Thyroid gland (tissue), 4 donors: Measurements from ENCODE around the gene KDM1A. TPM values are rescaled to one million over a fixed set of nuclear protein-coding genes. Genes with fewer than 3 reads are reported as not detected.

ENCODE experiments used
- DNase-seq, 2 donors: peaks; one replicate each; pipeline ENCODE4 v3.0.0-alpha.2; 2019
- H3K27ac ChIP-seq, 3 donors: fragments of 200-600 bp; sonication (generic); 1 replicate in 2 of 3; 2 replicates in 1 of 3; pipeline ENCODE4 v1.5.1; 2016 to 2019; ENCODE audit warnings: mild to moderate bottlenecking in 1 of 3, moderate library complexity in 1 of 3
- H3K27me3 ChIP-seq: fragments of 200-600 bp; sonication (generic); one replicate; pipeline ENCODE4 v1.5.1; 2019
- H3K36me3 ChIP-seq, 2 donors: fragments of 200-600 bp; sonication (generic); one replicate each; pipeline ENCODE4 v1.5.1; 2016 to 2019
- H3K4me1 ChIP-seq, 2 donors: fragments of 200-600 bp; sonication (generic); one replicate each; pipeline ENCODE4 v1.5.1; 2017 to 2019
- H3K4me3 ChIP-seq, 3 donors: fragments of 200-600 bp; sonication (generic); replicated peaks in 1 of 3; 1 replicate in 2 of 3; 2 replicates in 1 of 3; pipeline ENCODE4 v1.5.1; 2016; ENCODE audit warnings: mild to moderate bottlenecking in 1 of 3
- H3K9me3 ChIP-seq: fragments of 200-600 bp; sonication (generic); one replicate; pipeline ENCODE4 v1.5.1; 2017
- POLR2A ChIP-seq, 2 donors: fragments of 450-650 bp; IDR thresholded peaks; one replicate each; pipeline ENCODE4 v1.6.1; 2017; ENCODE audit warnings: antibody characterized with exemption in 2 of 2, mild to moderate bottlenecking in 2 of 2, moderate library complexity in 1 of 2
- WGBS, 2 donors: methylation state at CpG; one replicate each; pipeline ENCODE4 v1.1.5; 2017; 5-methylcytosine and 5-hydroxymethylcytosine counted together
- intact Hi-C: fragments of 100-400 bp; cut with DNase I; formaldehyde crosslinking; loops from one replicate; pipeline ENCODE4 v1.15.1; 2023
- total RNA-seq, 4 donors: library from RNA; depleted of rRNA; stranded (reverse); fragments of >200 nt; gene quantifications; one replicate each; pipeline ENCODE4 v1.2.3, GENCODE V29; 2016
- TF ChIP-seq, protein P1 (sequence below), 6 experiments: fragments of 200-600 bp in 3 of 6; fragments of 450-650 bp in 3 of 6; sonication (generic) in 3 of 6; IDR thresholded peaks; one replicate each; pipeline ENCODE4 v1.5.1; 2016 to 2019; ENCODE audit warnings: antibody characterized with exemption in 6 of 6, mild to moderate bottlenecking in 2 of 6, inconsistent platforms in 1 of 6, moderate library complexity in 1 of 6

Gene KDM1A
- 10 to 100 TPM; 56.2 to 70.0 (median 65.2) TPM for total RNA-seq

DNA sequence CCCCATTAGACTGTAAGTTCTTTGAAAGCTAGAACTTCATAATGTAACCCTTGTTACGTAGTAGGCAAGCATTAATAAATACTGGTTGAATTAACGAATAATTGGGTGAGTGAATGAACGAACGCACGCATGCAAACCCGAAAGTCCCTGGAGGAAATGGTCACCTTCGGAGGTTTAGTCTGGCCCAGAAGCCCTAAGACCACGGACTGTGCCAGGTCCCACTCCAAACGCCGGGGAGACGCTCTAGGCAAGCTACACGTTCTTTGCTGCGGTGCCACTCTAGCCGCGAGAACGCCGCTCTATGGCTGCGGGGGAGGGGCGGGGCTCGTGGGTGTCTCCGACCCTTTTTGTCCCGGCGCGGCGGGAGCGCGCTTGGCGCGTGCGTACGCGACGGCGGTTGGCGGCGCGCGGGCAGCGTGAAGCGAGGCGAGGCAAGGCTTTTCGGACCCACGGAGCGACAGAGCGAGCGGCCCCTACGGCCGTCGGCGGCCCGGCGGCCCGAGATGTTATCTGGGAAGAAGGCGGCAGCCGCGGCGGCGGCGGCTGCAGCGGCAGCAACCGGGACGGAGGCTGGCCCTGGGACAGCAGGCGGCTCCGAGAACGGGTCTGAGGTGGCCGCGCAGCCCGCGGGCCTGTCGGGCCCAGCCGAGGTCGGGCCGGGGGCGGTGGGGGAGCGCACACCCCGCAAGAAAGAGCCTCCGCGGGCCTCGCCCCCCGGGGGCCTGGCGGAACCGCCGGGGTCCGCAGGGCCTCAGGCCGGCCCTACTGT, at the start of gene KDM1A:
TSS of gene KDM1A (plus strand) at position 375 of the 769 bp plus-strand sequence. CDS start at position 504, 129 bp downstream.
- peak; percentile 99 to 100 for DNase-seq
- intact Hi-C loops, result no loop called here
- 0 to 2% methylated on average over 13 to 17 of the region's 85 CpGs for WGBS, 2 donors
- H3K4me3 ChIP-seq, result peak within 1 kb of the TSS; percentile 27 to 99 (median 65)
- peaks cover 5 to 16% of the 10 kb centered on the region in 2 donors for H3K4me1 ChIP-seq
- H3K9me3 ChIP-seq, result no peaks in the 10 kb centered on the region
- peak within 1 kb of the TSS; percentile 74 to 96 (median 82) for H3K27ac ChIP-seq
- no peaks in the 10 kb centered on the region for H3K27me3 ChIP-seq
- H3K36me3 ChIP-seq, result no peaks in the 10 kb centered on the region
- TF ChIP-seq, protein P1, sequence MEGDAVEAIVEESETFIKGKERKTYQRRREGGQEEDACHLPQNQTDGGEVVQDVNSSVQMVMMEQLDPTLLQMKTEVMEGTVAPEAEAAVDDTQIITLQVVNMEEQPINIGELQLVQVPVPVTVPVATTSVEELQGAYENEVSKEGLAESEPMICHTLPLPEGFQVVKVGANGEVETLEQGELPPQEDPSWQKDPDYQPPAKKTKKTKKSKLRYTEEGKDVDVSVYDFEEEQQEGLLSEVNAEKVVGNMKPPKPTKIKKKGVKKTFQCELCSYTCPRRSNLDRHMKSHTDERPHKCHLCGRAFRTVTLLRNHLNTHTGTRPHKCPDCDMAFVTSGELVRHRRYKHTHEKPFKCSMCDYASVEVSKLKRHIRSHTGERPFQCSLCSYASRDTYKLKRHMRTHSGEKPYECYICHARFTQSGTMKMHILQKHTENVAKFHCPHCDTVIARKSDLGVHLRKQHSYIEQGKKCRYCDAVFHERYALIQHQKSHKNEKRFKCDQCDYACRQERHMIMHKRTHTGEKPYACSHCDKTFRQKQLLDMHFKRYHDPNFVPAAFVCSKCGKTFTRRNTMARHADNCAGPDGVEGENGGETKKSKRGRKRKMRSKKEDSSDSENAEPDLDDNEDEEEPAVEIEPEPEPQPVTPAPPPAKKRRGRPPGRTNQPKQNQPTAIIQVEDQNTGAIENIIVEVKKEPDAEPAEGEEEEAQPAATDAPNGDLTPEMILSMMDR (IDR thresholded peaks at IDR 0.05), result peak in 2 of 6 experiments; percentile 3 to 20
- peak; percentile 59 to 88 for TF ChIP-seq POLR2A (IDR thresholded peaks at IDR 0.05)

DNA sequence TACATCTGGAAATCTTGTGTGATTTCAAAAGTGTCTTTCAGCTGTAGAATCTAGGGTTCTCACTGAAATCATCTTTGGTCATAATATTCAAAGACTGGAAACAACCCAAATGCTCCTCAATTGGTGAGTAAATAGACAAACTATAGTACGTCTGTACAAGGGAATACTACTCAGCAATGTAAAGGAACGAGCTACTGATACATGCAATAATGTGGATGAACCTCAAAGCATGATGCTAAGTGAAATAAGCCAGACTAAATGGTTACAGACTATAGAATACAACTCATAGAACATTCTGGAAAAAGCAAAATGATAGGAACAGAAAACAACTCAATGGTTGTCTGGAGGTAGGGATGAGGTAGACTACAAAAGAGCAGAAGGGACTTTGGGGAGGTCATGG, 49.2 kb upstream of the KDM1A start:
- Histone ChIP-seq H3K4me3 (no peak overlapping the region), H3K4me1 (no peaks in the 10 kb centered on the region), H3K27me3 (no peaks in the 10 kb centered on the region), H3K9me3 (no peaks in the 10 kb centered on the region), H3K36me3 (no peaks in the 10 kb centered on the region), H3K27ac (no peak overlapping the region)
- no peak for DNase-seq
- TF ChIP-seq, protein P1 (IDR thresholded peaks at IDR 0.05), result no peak
- TF ChIP-seq POLR2A (IDR thresholded peaks at IDR 0.05), result no peak
- intact Hi-C loops, result no loop called here
- WGBS, 2 donors, result 87 to 96% methylated on average over 2 of the region's 2 CpGs

DNA sequence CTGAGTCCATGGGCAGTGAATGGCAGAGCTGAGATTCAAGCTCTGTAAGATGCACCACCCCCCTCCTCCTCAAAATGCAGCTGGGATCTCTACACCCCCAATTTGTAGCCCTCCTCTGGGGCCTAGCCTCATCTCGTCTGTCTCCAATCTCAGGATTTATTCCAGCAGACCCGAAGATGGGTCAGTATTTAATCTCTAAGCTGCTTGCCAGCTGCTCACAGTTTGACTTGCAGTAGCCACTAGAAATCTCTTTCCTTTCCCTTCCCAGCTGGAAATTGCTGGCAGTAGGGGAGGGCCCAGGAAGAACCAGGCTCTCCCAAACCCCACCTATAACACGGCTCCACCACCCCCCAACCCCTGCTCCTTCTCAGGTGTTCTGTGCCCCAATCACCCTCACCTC, 48.1 kb upstream of the KDM1A start:
- H3K4me3 ChIP-seq, result no peak overlapping the region
- TF ChIP-seq, protein P1 (IDR thresholded peaks at IDR 0.05), result no peak
- no peak for TF ChIP-seq POLR2A (IDR thresholded peaks at IDR 0.05)
- no peaks in the 10 kb centered on the region for H3K4me1 ChIP-seq
- H3K36me3 ChIP-seq, result no peaks in the 10 kb centered on the region
- no peaks in the 10 kb centered on the region for H3K9me3 ChIP-seq
- no peak overlapping the region for H3K27ac ChIP-seq
- intact Hi-C loops, result no loop called here
- WGBS, 2 donors, result 43 to 61% methylated on average over 3 of the region's 3 CpGs
- no peak for DNase-seq
- no peaks in the 10 kb centered on the region for H3K27me3 ChIP-seq

DNA sequence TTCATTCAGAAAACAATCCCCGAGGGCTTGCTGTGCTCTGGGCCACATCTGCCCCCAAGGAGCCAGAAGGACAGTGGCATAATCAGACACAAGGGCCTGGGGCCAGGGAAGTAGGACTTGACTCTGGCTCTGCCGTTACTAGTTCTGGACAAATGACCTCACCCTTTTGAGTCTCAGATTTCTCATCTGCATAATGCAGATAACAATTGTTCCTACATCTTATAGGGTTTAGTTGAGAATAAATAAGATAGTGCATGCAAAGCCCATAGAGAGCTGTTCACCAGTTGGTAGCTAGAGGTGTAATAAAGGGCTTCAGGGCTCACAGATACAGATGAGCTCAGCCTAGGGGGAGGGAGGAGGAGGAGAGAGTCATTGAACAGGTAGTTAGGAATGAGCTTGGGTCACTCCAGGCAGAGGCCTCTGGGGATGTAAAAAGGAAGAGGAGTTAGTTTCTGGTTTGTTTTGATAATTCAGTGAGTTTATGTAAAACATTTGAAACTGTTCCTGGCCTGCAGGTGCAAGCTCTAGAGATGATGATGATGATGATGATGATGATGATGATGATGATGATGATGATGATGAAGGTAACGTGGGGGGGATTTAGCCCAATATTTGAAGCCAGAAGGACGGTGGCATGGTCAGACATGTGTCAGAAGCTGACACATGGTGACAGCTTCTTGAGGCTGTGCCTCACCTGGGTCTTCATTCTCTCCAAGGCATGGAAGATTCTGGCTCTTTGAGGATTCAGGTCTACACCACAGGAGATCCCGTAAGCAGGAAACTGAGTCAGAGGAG, 47.5 kb upstream of the KDM1A start:
- no peak for DNase-seq
- no peak overlapping the region for H3K27ac ChIP-seq
- TF ChIP-seq, protein P1 (IDR thresholded peaks at IDR 0.05), result no peak
- no peak for TF ChIP-seq POLR2A (IDR thresholded peaks at IDR 0.05)
- no peaks in the 10 kb centered on the region for H3K4me1 ChIP-seq
- H3K9me3 ChIP-seq, result no peaks in the 10 kb centered on the region
- intact Hi-C loops, result no loop called here
- H3K36me3 ChIP-seq, result no peaks in the 10 kb centered on the region
- no peak overlapping the region for H3K4me3 ChIP-seq
- WGBS, 2 donors, result 67 to 75% methylated on average over 5 of the region's 5 CpGs
- no peaks in the 10 kb centered on the region for H3K27me3 ChIP-seq

DNA sequence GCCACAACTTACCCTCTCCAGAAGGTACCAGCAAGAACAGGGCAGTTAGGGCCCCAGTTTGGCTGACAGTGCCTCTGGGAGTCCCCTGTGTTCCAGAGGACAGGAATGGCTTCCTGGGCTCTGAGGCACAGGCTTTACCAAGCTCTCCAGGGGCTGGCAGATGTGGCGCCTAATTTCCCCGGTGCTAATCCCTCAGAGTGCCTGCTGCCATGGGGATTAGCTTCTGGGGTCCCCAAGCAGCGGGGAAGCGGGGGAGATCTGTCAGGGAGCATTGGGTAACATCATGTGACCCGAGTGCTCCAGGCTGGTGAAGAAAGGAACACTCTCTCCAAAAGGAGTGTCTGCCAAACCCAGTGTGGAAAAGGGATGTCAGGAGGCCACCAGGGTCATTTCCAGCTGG, 46.5 kb upstream of the KDM1A start, which contains the start of gene LACTBL1:
TSS of gene LACTBL1 (minus strand) at position 107 of the 400 bp plus-strand sequence. CDS start 550 bp downstream, outside the sequence.
- H3K9me3 ChIP-seq, result no peaks in the 10 kb centered on the region
- DNase-seq, result no peak
- no peaks in the 10 kb centered on the region for H3K4me1 ChIP-seq
- no peak within 1 kb of the TSS for H3K27ac ChIP-seq
- 69 to 79% methylated on average over 4 to 5 of the region's 5 CpGs for WGBS, 2 donors
- H3K27me3 ChIP-seq, result no peaks in the 10 kb centered on the region
- TF ChIP-seq POLR2A (IDR thresholded peaks at IDR 0.05), result no peak
- TF ChIP-seq, protein P1 (IDR thresholded peaks at IDR 0.05), result no peak
- no peaks in the 10 kb centered on the region for H3K36me3 ChIP-seq
- H3K4me3 ChIP-seq, result no peak within 1 kb of the TSS
- intact Hi-C loops, result no loop called here
